Stimulated activated CD8-positive, alpha-beta memory T cell treated with anti-CD3 and anti-CD28 coated beads, Interleukin-2, amount 100 ng/mL, for 48 hours (primary cell): ENCODE data around the gene NAGA.
"Not testable (repeated sequence)": the region's sequence is repeated elsewhere in the genome, so short reads cannot be mapped to it uniquely, and the experiment has no call there.

Source experiments
- DNase-seq, 2 donors: peaks; one replicate each; pipeline ENCODE4 v3.0.0-alpha.2; 2020; ENCODE audit warnings: low read depth in 2 of 2

The NAGA gene

GRCh38 chr22:42076764-42077485 lies 6.3 kb upstream of the NAGA start:
- DNase-seq = no peak

- no peak for DNase-seq
Observed at GRCh38 chr22:42074846-42075676, 4.4 kb upstream of the NAGA start.

- peak; percentile 36 to 37 for DNase-seq
Observed at GRCh38 chr22:42074132-42074811, 3.7 kb upstream of the NAGA start, which contains the start of gene PHETA2. TSS of gene PHETA2 (plus strand) at chr22:42074248. CDS start at chr22:42077294, 3,046 bp downstream.

- no peak for DNase-seq
Observed at GRCh38 chr22:42073621-42074041, 3.0 kb upstream of the NAGA start.

GRCh38 chr22:42072606-42073330 lies 2.2 kb upstream of the NAGA start:
- no peak for DNase-seq

- DNase-seq = not testable (repeated sequence)
Observed at GRCh38 chr22:42071508-42071907, 896 bp upstream of the NAGA start.

GRCh38 chr22:42069801-42070516 lies 653 bp downstream of the NAGA start:
- no peak for DNase-seq

- no peak for DNase-seq
Observed at GRCh38 chr22:42068291-42068690, 2.3 kb downstream of the NAGA start.

GRCh38 chr22:42067671-42068251 lies 2.9 kb downstream of the NAGA start:
- no peak for DNase-seq

GRCh38 chr22:42066937-42067336 lies 3.7 kb downstream of the NAGA start:
- DNase-seq = no peak

GRCh38 chr22:42066126-42066761 lies 4.4 kb downstream of the NAGA start:
- DNase-seq = no peak

GRCh38 chr22:42065438-42066125 lies 5.0 kb downstream of the NAGA start:
- DNase-seq = no peak

GRCh38 chr22:42064629-42065028 lies 6.0 kb downstream of the NAGA start:
- DNase-seq = no peak

GRCh38 chr22:42062506-42063170 lies 8.0 kb downstream of the NAGA start:
- DNase-seq = no peak

- DNase-seq = no peak
Observed at GRCh38 chr22:42061041-42061440, 9.6 kb downstream of the NAGA start.

GRCh38 chr22:42060489-42060888 lies 10.1 kb downstream of the NAGA start:
- no peak for DNase-seq

GRCh38 chr22:42056757-42057511 lies 13.7 kb downstream of the NAGA start:
- no peak for DNase-seq

- no peak for DNase-seq
Observed at GRCh38 chr22:42052765-42053164, 17.8 kb downstream of the NAGA start.
